Adrenal gland (tissue), 12 donors: ENCODE results near the gene DNAH8. TPM values are rescaled to one million over a fixed set of nuclear protein-coding genes. Genes with fewer than 3 reads are reported as not detected.

Experiments used
- DNase-seq, 7 donors: peaks; one replicate each; pipeline ENCODE4 v3.0.0-alpha.2; 2019 to 2020
- H3K27ac ChIP-seq, 5 donors: fragments of 200-600 bp; sonication (generic) in 4 of 5; 1 replicate in 3 of 5; 2 replicates in 2 of 5; pipeline versions ENCODE4 v1.5.1 to v1.8.0; 2016 to 2020; ENCODE audit warnings: mild to moderate bottlenecking in 1 of 5
- H3K27me3 ChIP-seq: fragments of 200-600 bp; 2 replicates; pipeline ENCODE4 v1.8.0; 2021
- H3K36me3 ChIP-seq, 2 donors: fragments of 200-600 bp; replicated peaks in 1 of 2; 1 replicate in 1 of 2; 2 replicates in 1 of 2; pipeline versions ENCODE4 v1.5.1 to v1.8.0; 2018 to 2022
- H3K4me1 ChIP-seq, 2 donors: fragments of 200-600 bp; replicated peaks in 1 of 2; 1 replicate in 1 of 2; 2 replicates in 1 of 2; pipeline versions ENCODE4 v1.5.1 to v1.8.0; 2018 to 2021
- H3K4me3 ChIP-seq, 4 donors: fragments of 200-600 bp; sonication (generic) in 3 of 4; one replicate each; pipeline ENCODE4 v1.5.1; 2016 to 2018
- H3K9me3 ChIP-seq, 3 donors: fragments of 200-600 bp; sonication (generic) in 1 of 3; replicated peaks in 1 of 3; 1 replicate in 2 of 3; 2 replicates in 1 of 3; pipeline versions ENCODE4 v1.5.1 to v1.8.0; 2016 to 2021
- CTCF ChIP-seq, 6 experiments: fragments of 450-650 bp in 4 of 6; fragments of 200-600 bp in 2 of 6; sonication (generic) in 1 of 6; IDR thresholded peaks; 1 replicate in 5 of 6; 2 replicates in 1 of 6; pipeline versions ENCODE4 v1.5.1 to v1.8.0; 2016 to 2021; ENCODE audit warnings: antibody characterized with exemption in 6 of 6, mild to moderate bottlenecking in 2 of 6, moderate library complexity in 1 of 6
- POLR2A ChIP-seq, 2 donors: fragments of 450-650 bp; IDR thresholded peaks; one replicate each; pipeline ENCODE4 v1.6.1; 2017; ENCODE audit warnings: antibody characterized with exemption in 2 of 2, mild to moderate bottlenecking in 2 of 2, moderate library complexity in 1 of 2
- WGBS, 4 donors: extraction: QIAGEN DNeasy Blood & Tissue Kit in 2 of 4; methylation state at CpG; one replicate each; pipeline versions ENCODE4 v1.1.5 to v1.1.7; 2013 to 2017; 5-methylcytosine and 5-hydroxymethylcytosine counted together
- intact Hi-C, 2 donors: fragments of 100-400 bp; cut with DNase I; formaldehyde crosslinking; loops; one replicate each; pipeline versions ENCODE4 v1.14.1 to v1.15.0; 2022 to 2023
- polyA plus RNA-seq, 3 donors: library from polyadenylated mRNA; stranded (reverse); fragments of 200-250 nt in 2 of 3; fragments of 350-450 nt in 1 of 3; fragmentation: Illumina TruSeq in 1 of 3; extraction: RNeasy Lipid Tissue Mini Kit (QIAGEN cat#74804) in 1 of 3; gene quantifications; one replicate each; pipeline ENCODE4 v1.2.3, GENCODE V29; 2013 to 2014
- total RNA-seq, 9 donors: library from RNA; depleted of rRNA in 4 of 9; stranded (reverse); fragments of >200 nt in 4 of 9; fragments of 120-200 nt in 1 of 9; fragmentation: NEBNext Ultra II Directional in 1 of 9; extraction: Animal tissue kit (Norgen Biotek cat#: 25700) in 1 of 9; gene quantifications; one replicate each; pipeline versions ENCODE4 v1.1.0 to v1.2.4, GENCODE V29; 2013 to 2023
- donor health status: healthy with polysubstance abuse.
- donor health status: Bipolar disorder and iron deficiency.
- donor health status: DM: yes; HTN: yes; CAD: no.
- donor health status: DM: no; HTN: no; CAD: no.
- donor health status: DM: no; HTN: no; CAD: no.
- donor health status: DM: yes; HTN: yes; CAD: no.

Gene DNAH8
- total and polyA plus RNA-seq, 12 donors = under 0.01 to 0.02 TPM; not detected in 10

- WGBS, 4 donors = 69 to 86% (median 81%) methylated on average over 1 of the region's 1 CpG
- intact Hi-C loops = no loop called here
Measured at GRCh38 chr6:38846844-38847243, 131.7 kb downstream of the DNAH8 start.

GRCh38 chr6:38847497-38847896, 132.4 kb downstream of the DNAH8 start:
- 91 to 100% (median 95%) methylated on average over 2 of the region's 2 CpGs for WGBS, 4 donors
- no peaks in the 10 kb centered on the region for H3K9me3 ChIP-seq
- intact Hi-C loops = no loop called here
- no peak for TF ChIP-seq CTCF (IDR thresholded peaks at IDR 0.05)
- TF ChIP-seq POLR2A (IDR thresholded peaks at IDR 0.05) = no peak
- no peaks in the 10 kb centered on the region for H3K4me1 ChIP-seq
- no peak for DNase-seq
- H3K4me3 ChIP-seq = no peak overlapping the region
- no peaks in the 10 kb centered on the region for H3K36me3 ChIP-seq
- no peaks in the 10 kb centered on the region for H3K27me3 ChIP-seq
- H3K27ac ChIP-seq = no peak overlapping the region

More at GRCh38 chr6:38846844-38847243, 131.7 kb downstream of the DNAH8 start:
- H3K4me3 ChIP-seq = no peak overlapping the region
- no peaks in the 10 kb centered on the region for H3K4me1 ChIP-seq
- no peaks in the 10 kb centered on the region for H3K27me3 ChIP-seq
- no peaks in the 10 kb centered on the region for H3K9me3 ChIP-seq
- H3K36me3 ChIP-seq = no peaks in the 10 kb centered on the region
- no peak for TF ChIP-seq POLR2A (IDR thresholded peaks at IDR 0.05)
- TF ChIP-seq CTCF (IDR thresholded peaks at IDR 0.05) = no peak
- DNase-seq = no peak
- no peak overlapping the region for H3K27ac ChIP-seq

- WGBS, 4 donors = 81 to 91% (median 87%) methylated on average over 2 of the region's 2 CpGs
- H3K36me3 ChIP-seq = no peaks in the 10 kb centered on the region
- H3K4me1 ChIP-seq = no peaks in the 10 kb centered on the region
- TF ChIP-seq POLR2A (IDR thresholded peaks at IDR 0.05) (no peak), CTCF (IDR thresholded peaks at IDR 0.05) (no peak)
- intact Hi-C loops = no loop called here
- no peak overlapping the region for H3K4me3 ChIP-seq
- no peak for DNase-seq
- no peak overlapping the region for H3K27ac ChIP-seq
- H3K27me3 ChIP-seq = no peaks in the 10 kb centered on the region
- no peaks in the 10 kb centered on the region for H3K9me3 ChIP-seq
Measured at GRCh38 chr6:38848760-38849159, 133.6 kb downstream of the DNAH8 start.

GRCh38 chr6:38852215-38852614, 137.1 kb downstream of the DNAH8 start:
- H3K9me3 ChIP-seq = no peaks in the 10 kb centered on the region
- no peak for DNase-seq
- no peak overlapping the region for H3K27ac ChIP-seq
- no peaks in the 10 kb centered on the region for H3K4me1 ChIP-seq
- no peak overlapping the region for H3K4me3 ChIP-seq
- intact Hi-C loops = no loop called here
- no peaks in the 10 kb centered on the region for H3K27me3 ChIP-seq
- no peaks in the 10 kb centered on the region for H3K36me3 ChIP-seq
- WGBS, 4 donors = 67 to 81% (median 77%) methylated on average over 3 of the region's 3 CpGs
- TF ChIP-seq CTCF (IDR thresholded peaks at IDR 0.05) = no peak
- TF ChIP-seq POLR2A (IDR thresholded peaks at IDR 0.05) = no peak
